ENCODE measurements around the gene SEMG1.

Gene SEMG1

GRCh38 chr20:45226287-45226686 is 19.5 kb downstream of the SEMG1 start:
- FAIRE-seq = no peak

GRCh38 chr20:45229264-45230056 is 22.6 kb downstream of the SEMG1 start:
- FAIRE-seq = no peak

GRCh38 chr20:45230631-45231030 is 23.8 kb downstream of the SEMG1 start:
- FAIRE-seq = no peak

GRCh38 chr20:45235995-45236394 is 29.2 kb downstream of the SEMG1 start:
- FAIRE-seq = no peak

GRCh38 chr20:45238139-45238538 is 31.3 kb downstream of the SEMG1 start:
- FAIRE-seq = no peak

- no peak for FAIRE-seq
Observed at GRCh38 chr20:45246109-45246508, 39.3 kb downstream of the SEMG1 start.

GRCh38 chr20:45247865-45248264 is 41.0 kb downstream of the SEMG1 start:
- FAIRE-seq = no peak

- no peak for FAIRE-seq
Observed at GRCh38 chr20:45248609-45249008, 41.8 kb downstream of the SEMG1 start.

GRCh38 chr20:45251884-45252560 is 45.2 kb downstream of the SEMG1 start:
- no peak for FAIRE-seq

- FAIRE-seq = no peak
Observed at GRCh38 chr20:45253261-45253660, 46.4 kb downstream of the SEMG1 start.

GRCh38 chr20:45254383-45255262 is 47.8 kb downstream of the SEMG1 start, which contains the start of gene SLPI:
SLPI (minus strand) TSS chr20:45254564; CDS start chr20:45254543, 21 bp downstream.
- no peak for FAIRE-seq

- FAIRE-seq = no peak
Observed at GRCh38 chr20:45257161-45257560, 50.3 kb downstream of the SEMG1 start.

- FAIRE-seq = no peak
Observed at GRCh38 chr20:45257711-45258110, 50.9 kb downstream of the SEMG1 start.

- no peak for FAIRE-seq
Observed at GRCh38 chr20:45258259-45258658, 51.4 kb downstream of the SEMG1 start.

- no peak for FAIRE-seq
Observed at GRCh38 chr20:45258664-45259063, 51.8 kb downstream of the SEMG1 start.
